GM18868 (cell line): ENCODE data around the gene CXCL14.

Experiments
- ATAC-seq: cut with Tn5 transposase; IDR thresholded peaks from one replicate; pipeline ENCODE4 v1.9.1; 2021; ENCODE audit warnings: mild to moderate bottlenecking, moderate library complexity; ENCODE audit not compliant: unreplicated experiment

CXCL14 gene

DNA sequence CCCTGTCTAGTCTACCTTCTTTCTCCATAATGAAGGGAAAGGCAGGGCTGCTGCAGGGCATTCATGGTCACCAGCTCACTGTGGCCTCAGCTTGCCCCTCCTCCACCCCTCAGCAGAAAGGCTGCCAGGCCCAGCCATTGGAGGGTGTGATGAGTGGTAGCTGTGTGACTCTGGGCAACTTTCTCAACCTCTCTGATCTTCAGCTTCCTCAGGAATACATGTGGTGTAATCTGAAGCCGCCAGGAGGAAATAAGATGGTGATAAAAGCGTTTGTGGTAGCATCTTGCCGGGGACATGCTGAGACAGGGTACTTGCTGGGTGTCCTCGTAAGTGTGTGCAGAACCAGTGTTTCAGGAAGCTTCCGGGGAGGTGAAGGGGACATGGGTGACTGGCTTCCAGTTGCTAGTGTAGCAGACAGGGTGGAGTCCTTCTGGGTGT lies 9.8 kb downstream of the CXCL14 start:
- no peak for ATAC-seq

GRCh38 chr5:135568246-135568645 lies 10.5 kb downstream of the CXCL14 start:
- ATAC-seq: no peak

GRCh38 chr5:135567661-135568060 lies 11.1 kb downstream of the CXCL14 start:
- no peak for ATAC-seq

GRCh38 chr5:135566422-135567400 lies 12.1 kb downstream of the CXCL14 start:
- no peak for ATAC-seq

GRCh38 chr5:135565725-135566421 lies 12.9 kb downstream of the CXCL14 start:
- ATAC-seq: peak; percentile 79

DNA sequence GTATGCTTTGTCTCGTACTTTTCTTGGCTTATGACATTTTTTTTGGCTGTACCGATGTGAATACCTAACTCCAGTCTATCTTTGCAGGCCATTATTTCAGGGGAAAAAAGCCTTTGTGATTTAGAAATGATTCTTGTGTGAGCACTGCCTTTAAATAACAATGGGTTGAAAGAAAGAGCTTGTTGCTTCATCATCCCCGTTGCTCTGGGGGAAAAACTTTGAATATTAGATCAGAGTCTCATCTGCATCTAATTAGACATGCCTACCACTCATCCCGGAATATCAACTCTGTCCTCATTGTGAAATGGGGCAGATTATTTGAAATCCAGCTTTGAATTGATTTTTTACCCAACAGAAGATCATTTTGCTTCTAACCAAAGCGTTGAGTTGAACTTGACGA lies 13.5 kb downstream of the CXCL14 start:
- ATAC-seq: no peak

DNA sequence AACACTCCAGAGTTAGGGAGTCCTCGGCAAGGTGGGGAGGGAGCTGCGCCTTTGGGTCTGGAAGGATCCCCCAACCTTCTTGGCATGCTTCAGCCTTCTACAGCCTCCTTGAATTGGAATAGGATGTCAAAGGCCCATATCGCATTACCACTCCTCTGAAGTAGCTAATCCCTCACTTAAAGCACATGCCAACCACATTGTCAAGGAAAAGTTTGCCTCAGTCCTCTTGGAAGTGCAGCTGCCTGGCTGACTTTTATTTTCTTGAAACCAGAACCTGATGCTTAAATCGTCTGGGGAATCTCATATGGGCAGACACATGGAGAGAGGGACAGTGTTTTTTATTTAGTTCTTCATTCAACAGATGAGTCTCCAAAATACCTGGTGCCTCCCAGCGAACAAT lies 14.5 kb downstream of the CXCL14 start:
- ATAC-seq: no peak

GRCh38 chr5:135561266-135561665 lies 17.5 kb downstream of the CXCL14 start:
- ATAC-seq: no peak

GRCh38 chr5:135560858-135561257 lies 17.9 kb downstream of the CXCL14 start:
- peak; percentile 96 for ATAC-seq

DNA sequence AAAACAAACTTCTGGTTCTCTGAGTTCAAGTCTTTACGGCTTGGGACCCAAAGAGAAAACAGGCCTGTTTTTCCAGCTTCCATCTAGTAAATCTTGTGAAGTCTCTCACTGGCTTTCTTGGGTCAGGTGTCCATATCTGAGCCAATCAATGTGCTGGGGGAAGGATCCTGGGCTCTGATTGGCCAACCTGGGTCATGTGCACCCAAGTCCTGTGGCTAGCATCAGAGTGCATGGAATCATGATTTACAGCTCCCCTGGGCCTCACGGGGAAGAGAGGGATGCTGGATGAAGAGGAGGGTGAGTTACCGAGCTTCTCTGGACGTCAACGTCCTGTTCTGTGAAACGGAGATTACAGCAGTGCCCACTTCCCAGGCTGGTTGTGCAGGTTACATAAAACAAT lies 19.4 kb downstream of the CXCL14 start:
- no peak for ATAC-seq

DNA sequence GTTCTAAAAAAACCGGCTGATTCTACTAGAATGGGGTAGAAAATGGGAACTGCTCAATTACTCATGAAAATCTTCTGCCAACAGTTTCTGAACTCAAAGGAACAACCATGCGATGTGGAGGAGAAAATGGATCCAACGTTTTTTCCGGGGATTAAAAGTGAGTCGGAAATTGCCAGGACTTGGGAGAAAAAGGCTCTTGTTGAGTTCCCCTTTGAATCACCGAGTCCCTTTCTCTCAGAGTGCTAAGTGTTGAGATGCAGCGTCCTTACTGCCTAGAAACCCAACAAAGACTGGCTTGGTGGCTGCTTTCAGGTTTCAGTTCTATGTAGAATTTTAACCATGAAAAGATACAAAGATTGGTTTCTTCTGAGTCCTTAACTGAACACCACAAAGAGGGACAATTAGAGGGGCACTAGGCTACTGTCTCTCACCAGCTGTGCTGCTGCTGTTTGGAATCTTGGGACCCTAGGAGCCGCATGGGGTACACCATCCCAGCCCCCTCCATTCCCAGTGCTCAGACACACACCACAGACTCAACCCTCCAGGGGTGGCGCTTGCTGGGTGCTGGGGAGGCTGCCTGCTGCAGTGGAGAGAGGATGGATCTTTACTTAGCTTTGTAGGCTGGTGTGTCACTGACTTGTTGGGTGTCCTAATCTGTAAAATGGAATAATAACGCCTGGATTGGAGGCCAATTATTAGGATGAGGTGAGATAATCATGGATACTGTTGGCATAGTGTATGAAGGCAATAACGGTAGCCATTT lies 21.5 kb downstream of the CXCL14 start:
- ATAC-seq: no peak

DNA sequence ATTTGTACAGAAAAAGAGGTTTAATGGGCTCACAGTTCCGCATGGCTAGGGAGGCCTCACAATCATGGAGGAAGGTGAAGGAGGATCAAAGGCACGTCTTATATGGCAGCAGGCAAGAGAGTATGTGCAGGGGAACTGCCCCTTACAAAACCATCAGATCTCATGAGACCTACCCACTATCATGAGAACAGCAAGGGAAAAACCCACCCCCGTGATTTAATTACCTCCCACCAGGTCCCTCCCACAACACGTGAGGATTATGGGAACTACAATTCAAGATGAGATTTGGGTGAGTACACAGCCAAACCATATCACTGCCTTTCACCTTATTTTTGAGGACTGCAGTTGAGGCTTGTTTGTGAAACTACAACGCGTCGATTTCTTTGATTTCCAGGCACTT lies 22.2 kb downstream of the CXCL14 start:
- no peak for ATAC-seq

- no peak for ATAC-seq
Observed at GRCh38 chr5:135555530-135555929, 23.3 kb downstream of the CXCL14 start.

GRCh38 chr5:135553688-135554462 lies 24.9 kb downstream of the CXCL14 start:
- no peak for ATAC-seq

GRCh38 chr5:135551593-135552447 lies 27.0 kb downstream of the CXCL14 start:
- ATAC-seq: peak; percentile 70

DNA sequence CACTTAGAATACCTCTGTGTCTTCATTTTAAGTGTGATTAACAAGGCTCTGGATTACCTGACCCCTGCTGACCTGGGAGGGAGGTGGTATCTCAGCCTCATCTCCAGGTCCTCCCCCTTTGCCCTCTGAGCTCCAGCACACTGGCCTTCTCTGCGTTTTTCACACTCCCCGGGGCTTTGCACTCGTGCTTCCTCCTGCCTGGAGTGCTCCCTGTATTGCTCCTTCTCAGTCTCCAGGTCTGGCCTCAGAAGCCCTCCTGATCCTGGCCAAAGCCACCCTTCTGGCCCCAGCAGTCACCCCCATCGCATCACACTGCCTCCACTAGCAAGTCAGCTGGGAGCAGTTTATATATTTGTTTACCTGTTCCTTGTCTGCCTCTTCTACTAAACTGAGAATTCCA lies 29.4 kb downstream of the CXCL14 start:
- no peak for ATAC-seq

DNA sequence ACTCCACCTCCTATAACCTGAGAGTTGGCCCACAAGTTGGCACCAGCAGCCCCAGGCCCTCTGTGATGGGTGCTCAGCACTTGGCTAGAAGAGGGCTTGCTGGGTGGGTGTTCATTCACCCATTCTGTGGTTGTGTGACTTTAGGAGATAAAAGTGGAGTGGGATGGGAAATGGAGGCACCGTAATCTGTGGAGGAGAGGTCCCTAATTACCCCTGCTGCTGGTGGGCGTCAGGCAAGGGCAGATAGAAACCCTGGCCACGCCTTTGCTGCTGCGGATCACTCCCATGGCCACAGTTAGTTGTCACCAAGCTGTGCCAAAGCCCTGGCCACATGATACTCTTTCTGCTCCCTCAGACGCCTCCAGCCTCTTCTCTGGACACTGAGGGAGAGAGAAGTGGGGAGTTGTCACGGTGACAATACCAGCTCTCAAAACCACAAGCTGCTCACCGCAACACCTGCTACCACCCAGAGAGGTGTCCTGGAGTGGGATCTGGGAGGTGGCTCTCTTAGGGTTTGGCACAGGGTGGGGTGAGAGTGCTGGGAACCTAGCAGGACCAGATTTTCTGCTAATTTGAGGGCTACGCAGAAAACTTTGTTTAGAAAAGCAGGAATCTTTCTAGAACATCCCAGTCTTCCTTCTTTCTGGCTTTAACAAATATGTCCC lies 31.1 kb downstream of the CXCL14 start:
- no peak for ATAC-seq

DNA sequence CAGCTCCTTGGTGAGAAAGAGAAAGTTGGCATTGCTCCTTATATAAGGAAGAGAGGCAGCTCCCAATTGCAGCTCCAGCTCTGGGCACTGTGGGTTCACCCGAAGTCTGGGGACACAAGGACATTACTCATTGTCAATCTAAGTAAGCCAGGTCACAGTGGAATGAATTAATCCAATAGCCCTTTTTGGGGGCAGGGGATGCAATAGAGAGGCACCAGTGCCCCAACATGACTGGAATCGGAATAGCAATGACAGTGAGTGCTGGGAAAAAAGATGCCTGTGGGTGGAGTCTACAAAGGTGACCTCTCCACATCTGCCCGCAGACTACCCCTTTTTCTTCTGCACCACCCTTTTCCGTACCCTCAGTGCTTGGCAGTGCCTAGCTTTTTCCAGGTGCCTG lies 31.9 kb downstream of the CXCL14 start:
- ATAC-seq: no peak

DNA sequence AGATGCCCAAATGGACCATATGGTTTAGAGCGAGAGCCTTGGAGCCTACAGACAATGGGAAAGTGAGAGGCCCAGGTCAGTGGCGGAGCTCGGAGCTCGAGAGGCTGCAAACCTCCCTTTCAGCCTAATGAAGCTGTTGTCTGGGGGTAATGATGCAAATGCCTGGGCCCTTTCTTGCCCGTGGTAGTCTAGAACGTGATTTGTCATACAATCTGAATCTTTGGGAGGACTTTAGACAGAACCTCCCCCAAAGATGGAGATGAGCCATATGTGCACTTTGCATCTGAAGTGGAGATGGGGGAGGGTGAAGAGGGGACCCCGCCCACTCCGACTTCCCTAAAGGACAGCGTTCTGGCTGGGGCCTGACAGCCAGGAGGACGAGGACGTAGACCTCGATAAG lies 32.7 kb downstream of the CXCL14 start:
- ATAC-seq: no peak
